Measurements from ENCODE around the gene PTH1R. TPM values are rescaled to one million over a fixed set of nuclear protein-coding genes. Genes with fewer than 3 reads are reported as not detected.

PTH1R gene
- total RNA-seq, 1 experiment from 2014 or later = not detected

DNA sequence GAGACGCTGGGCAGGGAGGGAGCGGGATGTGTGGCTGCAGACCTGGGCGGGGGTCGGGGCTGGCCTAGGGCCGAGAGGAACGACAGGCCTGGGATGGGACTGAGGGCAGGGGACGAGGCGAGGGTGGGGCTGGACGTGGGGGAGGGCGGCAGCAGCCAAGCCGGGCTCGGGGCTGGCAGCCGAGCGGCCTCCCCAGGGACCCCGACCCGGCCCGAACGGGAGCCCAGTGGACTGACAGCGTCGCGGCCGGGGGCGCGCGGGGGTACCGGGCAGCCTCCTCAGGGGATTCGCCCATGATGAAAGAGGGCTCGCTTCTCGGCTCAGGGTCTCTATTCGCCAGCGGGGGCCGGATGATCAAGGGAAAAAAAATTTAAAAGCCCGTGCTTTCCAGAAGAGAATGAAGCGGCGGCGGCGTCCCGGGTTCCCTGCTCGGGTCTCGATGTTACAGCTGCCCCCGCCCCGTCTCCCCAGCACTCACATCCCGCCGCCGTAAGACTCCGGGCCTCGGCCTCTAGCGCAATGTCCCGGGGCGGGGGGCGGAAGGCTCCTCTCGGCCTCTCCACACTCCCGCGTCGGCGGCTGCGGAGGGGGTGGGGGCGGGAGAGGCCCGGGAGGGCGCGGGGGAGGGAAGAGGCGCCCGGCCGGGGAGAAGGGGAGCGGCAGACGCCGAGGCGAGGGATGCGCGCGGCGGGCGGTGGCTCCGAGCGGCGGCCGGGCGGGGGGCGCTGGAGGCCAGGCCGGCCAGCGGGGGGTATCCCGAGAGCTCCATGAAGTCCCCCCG, 4.3 kb downstream of the PTH1R start:
- H3K27ac Mint-ChIP-seq (ENCODE audit: unreplicated experiment) = no peak overlapping the region
- intact Hi-C loops (cut with micrococcal nuclease; ENCODE audit: unreplicated experiment) = no loop called here
- BruUV-seq (replicated peaks) = no TSS peak

DNA sequence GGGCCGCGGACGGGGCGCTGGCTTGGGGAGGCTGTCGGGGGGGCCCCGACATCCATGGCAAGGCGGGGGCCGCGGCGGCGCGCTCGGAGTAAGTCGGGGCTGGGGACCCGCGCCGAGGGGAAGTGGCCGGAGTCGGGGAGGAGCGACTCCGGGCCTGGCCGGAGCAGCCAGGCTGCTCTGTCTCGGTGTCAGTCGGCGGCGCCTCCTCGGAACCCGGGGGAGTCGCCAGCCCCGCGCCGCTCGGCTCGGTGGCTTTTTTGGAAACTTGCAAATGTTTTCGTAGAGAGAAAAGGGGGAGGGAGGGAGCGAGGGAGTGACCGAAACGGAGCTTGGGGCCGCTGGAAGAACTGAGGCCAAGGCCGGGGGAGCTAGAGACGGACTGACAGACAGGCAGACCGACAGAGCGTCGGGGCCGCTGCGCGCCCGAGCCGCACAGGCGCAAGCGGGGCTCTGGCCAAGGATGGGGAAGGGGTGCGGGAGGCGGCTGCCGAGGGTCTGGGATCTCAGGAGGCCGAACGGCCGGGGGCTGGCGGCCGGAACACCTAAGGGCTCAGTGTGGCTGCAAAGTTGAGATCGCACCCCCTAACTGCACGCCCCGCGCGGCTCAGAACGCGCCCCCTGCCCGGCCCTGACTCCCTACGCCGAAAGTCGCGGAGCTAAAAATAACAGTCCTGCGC, 5.0 kb downstream of the PTH1R start:
- BruUV-seq (replicated peaks) = no TSS peak
- no peak overlapping the region for H3K27ac Mint-ChIP-seq (ENCODE audit: unreplicated experiment)
- DNase-seq = no peak
- intact Hi-C loops (cut with micrococcal nuclease; ENCODE audit: unreplicated experiment) = no loop called here
- peaks cover 67% of the 10 kb centered on the region for H3K27me3 Mint-ChIP-seq (ENCODE audit: unreplicated experiment)
- H3K36me3 Mint-ChIP-seq (ENCODE audit: insufficient read depth, unreplicated experiment) = no peaks in the 10 kb centered on the region
- TF ChIP-seq, protein P1, sequence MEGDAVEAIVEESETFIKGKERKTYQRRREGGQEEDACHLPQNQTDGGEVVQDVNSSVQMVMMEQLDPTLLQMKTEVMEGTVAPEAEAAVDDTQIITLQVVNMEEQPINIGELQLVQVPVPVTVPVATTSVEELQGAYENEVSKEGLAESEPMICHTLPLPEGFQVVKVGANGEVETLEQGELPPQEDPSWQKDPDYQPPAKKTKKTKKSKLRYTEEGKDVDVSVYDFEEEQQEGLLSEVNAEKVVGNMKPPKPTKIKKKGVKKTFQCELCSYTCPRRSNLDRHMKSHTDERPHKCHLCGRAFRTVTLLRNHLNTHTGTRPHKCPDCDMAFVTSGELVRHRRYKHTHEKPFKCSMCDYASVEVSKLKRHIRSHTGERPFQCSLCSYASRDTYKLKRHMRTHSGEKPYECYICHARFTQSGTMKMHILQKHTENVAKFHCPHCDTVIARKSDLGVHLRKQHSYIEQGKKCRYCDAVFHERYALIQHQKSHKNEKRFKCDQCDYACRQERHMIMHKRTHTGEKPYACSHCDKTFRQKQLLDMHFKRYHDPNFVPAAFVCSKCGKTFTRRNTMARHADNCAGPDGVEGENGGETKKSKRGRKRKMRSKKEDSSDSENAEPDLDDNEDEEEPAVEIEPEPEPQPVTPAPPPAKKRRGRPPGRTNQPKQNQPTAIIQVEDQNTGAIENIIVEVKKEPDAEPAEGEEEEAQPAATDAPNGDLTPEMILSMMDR (IDR thresholded peaks at IDR 0.05; ENCODE audit: unreplicated experiment) = no peak
- H3K4me3 Mint-ChIP-seq (ENCODE audit: low read depth, unreplicated experiment) = peak overlapping the region; percentile 65
- CTCF ChIA-PET = no interaction called here
- no peaks in the 10 kb centered on the region for H3K9me3 Mint-ChIP-seq (ENCODE audit: low read depth, unreplicated experiment)
- peaks cover 8% of the 10 kb centered on the region for H3K4me1 Mint-ChIP-seq (ENCODE audit: low read depth, unreplicated experiment)

More for the DNA sequence above, 4.3 kb downstream of the PTH1R start:
- peaks cover 8% of the 10 kb centered on the region for H3K4me1 Mint-ChIP-seq (ENCODE audit: low read depth, unreplicated experiment)
- peaks cover 67% of the 10 kb centered on the region for H3K27me3 Mint-ChIP-seq (ENCODE audit: unreplicated experiment)
- H3K36me3 Mint-ChIP-seq (ENCODE audit: insufficient read depth, unreplicated experiment) = no peaks in the 10 kb centered on the region
- H3K9me3 Mint-ChIP-seq (ENCODE audit: low read depth, unreplicated experiment) = no peaks in the 10 kb centered on the region
- H3K4me3 Mint-ChIP-seq (ENCODE audit: low read depth, unreplicated experiment) = peak overlapping the region; percentile 65
- CTCF ChIA-PET = no interaction called here
- no peak for DNase-seq
- TF ChIP-seq, protein P1 (IDR thresholded peaks at IDR 0.05; ENCODE audit: unreplicated experiment) = no peak

DNA sequence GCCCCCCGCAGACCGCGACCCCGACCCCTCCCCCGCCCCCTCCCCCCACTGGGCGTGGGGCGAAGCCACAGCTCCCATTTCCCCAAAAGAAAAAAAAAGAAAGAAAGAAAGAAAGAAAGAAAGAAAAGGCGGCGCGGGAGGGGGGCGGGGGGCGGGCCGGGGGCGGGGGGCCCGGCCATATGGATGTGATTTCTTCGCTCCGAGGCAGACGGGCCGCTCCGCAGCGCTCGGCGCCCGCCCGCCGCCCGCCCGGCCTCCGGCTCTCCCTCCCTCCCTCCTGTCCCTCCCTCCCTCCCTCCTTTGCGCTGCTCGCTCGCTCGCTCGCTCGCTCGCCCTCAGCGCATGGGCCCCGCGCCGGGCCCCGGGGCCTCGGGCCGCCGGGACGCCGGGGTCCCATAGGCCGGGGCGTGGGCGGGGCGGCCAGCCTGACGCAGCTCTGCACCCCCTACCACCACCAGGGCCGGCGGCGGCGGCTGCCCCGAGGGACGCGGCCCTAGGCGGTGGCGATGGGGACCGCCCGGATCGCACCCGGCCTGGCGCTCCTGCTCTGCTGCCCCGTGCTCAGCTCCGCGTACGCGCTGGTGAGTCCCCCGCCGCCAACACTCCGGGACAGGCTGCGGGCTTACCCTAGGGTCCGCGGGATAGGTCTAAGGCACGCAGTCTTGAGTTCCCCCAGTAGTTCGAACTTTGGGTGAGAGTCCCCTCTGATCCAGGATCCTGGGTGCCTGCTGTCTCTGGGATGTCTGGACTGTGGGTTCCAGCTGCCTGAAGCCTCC, 5.7 kb downstream of the PTH1R start:
- no peak overlapping the region for H3K27ac Mint-ChIP-seq (ENCODE audit: unreplicated experiment)
- peak overlapping the region; percentile 65 for H3K4me3 Mint-ChIP-seq (ENCODE audit: low read depth, unreplicated experiment)
- intact Hi-C loops (cut with micrococcal nuclease; ENCODE audit: unreplicated experiment) = no loop called here
- no peak for DNase-seq
- CTCF ChIA-PET = no interaction called here
- peaks cover 67% of the 10 kb centered on the region for H3K27me3 Mint-ChIP-seq (ENCODE audit: unreplicated experiment)
- TF ChIP-seq, protein P1 (IDR thresholded peaks at IDR 0.05; ENCODE audit: unreplicated experiment) = no peak
- peaks cover 8% of the 10 kb centered on the region for H3K4me1 Mint-ChIP-seq (ENCODE audit: low read depth, unreplicated experiment)
- H3K9me3 Mint-ChIP-seq (ENCODE audit: low read depth, unreplicated experiment) = no peaks in the 10 kb centered on the region
- BruUV-seq (replicated peaks) = no TSS peak
- H3K36me3 Mint-ChIP-seq (ENCODE audit: insufficient read depth, unreplicated experiment) = no peaks in the 10 kb centered on the region

DNA sequence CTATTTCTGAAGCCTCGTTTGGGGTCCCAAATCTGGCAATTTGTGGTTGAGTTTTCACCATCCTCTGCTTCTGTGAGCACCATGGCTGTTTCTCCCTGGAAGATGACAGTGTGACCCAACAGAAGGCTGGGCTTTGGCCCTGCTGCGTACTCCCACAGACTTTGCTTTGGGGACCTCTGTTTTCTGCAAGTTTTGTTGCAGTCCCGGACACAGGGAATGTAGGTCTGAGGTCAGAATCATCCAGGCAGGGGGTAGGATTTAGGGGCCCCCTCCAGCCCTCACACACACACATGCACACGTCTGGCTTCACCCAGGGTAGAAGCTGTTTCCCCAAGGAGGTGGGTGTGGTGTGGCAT, 6.3 kb downstream of the PTH1R start:
- Mint-ChIP-seq H3K4me3 (ENCODE audit: low read depth, unreplicated experiment) (peak overlapping the region; percentile 65), H3K27ac (ENCODE audit: unreplicated experiment) (no peak overlapping the region), H3K4me1 (ENCODE audit: low read depth, unreplicated experiment) (peaks cover 5% of the 10 kb centered on the region), H3K27me3 (ENCODE audit: unreplicated experiment) (peaks cover 67% of the 10 kb centered on the region), H3K9me3 (ENCODE audit: low read depth, unreplicated experiment) (no peaks in the 10 kb centered on the region), H3K36me3 (ENCODE audit: insufficient read depth, unreplicated experiment) (no peaks in the 10 kb centered on the region)
- DNase-seq = no peak
- TF ChIP-seq, protein P1 (IDR thresholded peaks at IDR 0.05; ENCODE audit: unreplicated experiment) = no peak
- intact Hi-C loops (cut with micrococcal nuclease; ENCODE audit: unreplicated experiment) = no loop called here
- BruUV-seq (replicated peaks) = no TSS peak
- CTCF ChIA-PET = no interaction called here
